ENCODE results near the gene SYNJ2. TPM values are rescaled to one million over a fixed set of nuclear protein-coding genes. Genes with fewer than 3 reads are reported as not detected.

Gene SYNJ2
- total and polyA plus RNA-seq, 2 donors (not counting 3 experiments of a cell fraction or from before 2014, with no cell fraction given): 35.1 to 78.2 TPM

- no peaks in the 10 kb centered on the region for H4K20me1 ChIP-seq (replicated peaks; ENCODE audit: control insufficient read depth, extremely low read depth, insufficient read depth, low read length)
- TF ChIP-seq EZH2 (IDR thresholded peaks at IDR 0.05; ENCODE audit: borderline replicate concordance, low read depth, low read length, severe bottlenecking) (no peak), FOS (IDR thresholded peaks at IDR 0.05; ENCODE audit: borderline replicate concordance, insufficient read depth, low read length) (no peak), MYC (IDR thresholded peaks at IDR 0.05; ENCODE audit: low read depth, low read length) (no peak), CTCF (IDR thresholded peaks at IDR 0.05; ENCODE audit: extremely low read depth in 1 of 2, insufficient read depth in 1 of 2, low read depth in 1 of 2, low read length in 2 of 2) (no peak), POLR2A (IDR thresholded peaks at IDR 0.05; ENCODE audit: low read depth, low read length) (no peak)
- H3K9me1 ChIP-seq (replicated peaks; ENCODE audit: control insufficient read depth, extremely low read depth, insufficient read depth, low read length): no peaks in the 10 kb centered on the region
- peaks cover 6% of the 10 kb centered on the region for H3K79me2 ChIP-seq (ENCODE audit: control insufficient read depth, insufficient read depth, low read length)
- H3K36me3 ChIP-seq (ENCODE audit: control insufficient read depth in 2 of 2, extremely low read depth in 1 of 2, insufficient read depth in 2 of 2, low read length in 2 of 2): peaks cover 7 to 38% of the 10 kb centered on the region in 2 experiments
- H3K4me3 ChIP-seq (replicated peaks in 1 of 3; ENCODE audit: insufficient read depth in 1 of 3, low read depth in 1 of 3, low read length in 3 of 3): no peak overlapping the region
- FAIRE-seq (no peak), DNase-seq (ENCODE audit: low read depth, low spot score) (no peak)
- peak overlapping the region; percentile 85 for H3K9ac ChIP-seq (replicated peaks; ENCODE audit: extremely low read depth, insufficient read depth, low read length)
- dilution Hi-C loops (cut with MboI; ENCODE audit: extremely low pct_ligation_motif_present, low sequenced_read_pairs): no loop called here
- no peak overlapping the region for H2AFZ ChIP-seq (ENCODE audit: low read depth, low read length)
- peaks cover 38% of the 10 kb centered on the region for H3K4me1 ChIP-seq (ENCODE audit: control insufficient read depth, extremely low read depth, insufficient read depth, low read length)
- no peak overlapping the region for H3K4me2 ChIP-seq (ENCODE audit: insufficient read depth, low read length)
- no peaks in the 10 kb centered on the region for H3K9me3 ChIP-seq (replicated peaks; ENCODE audit: control insufficient read depth, insufficient read depth, low read length)
- intact Hi-C loops (cut with micrococcal nuclease): loop anchor here (5.0 to 10.0 kb wide), 2 partner anchors 246 to 754 kb away; partner anchors contain the start of gene SNX9
- POLR2A ChIA-PET: no interaction called here
- H3K27me3 ChIP-seq (ENCODE audit: control insufficient read depth in 2 of 2, insufficient read depth in 2 of 2, low read length in 2 of 2): no peaks in the 10 kb centered on the region
- peak overlapping the region; percentile 99 for H3K27ac ChIP-seq (ENCODE audit: insufficient read depth, low read depth, low read length)
- BruUV-seq (replicated peaks): no TSS peak
- CTCF ChIA-PET: interaction anchor here (0.9 to 8.4 kb wide), 6 partner anchors 10 to 753 kb away, joined by 3 to 83 read pairs (median 35); partner anchors contain the start of gene SYNJ2
Measured at GRCh38 chr6:158068156-158068892, 86.7 kb downstream of the SYNJ2 start.
